ENCODE data around the gene ADGRF1. TPM values are rescaled to one million over a fixed set of nuclear protein-coding genes. Genes with fewer than 3 reads are reported as not detected.

Gene ADGRF1
- total and polyA plus RNA-seq, 12 donors: not detected

DNA sequence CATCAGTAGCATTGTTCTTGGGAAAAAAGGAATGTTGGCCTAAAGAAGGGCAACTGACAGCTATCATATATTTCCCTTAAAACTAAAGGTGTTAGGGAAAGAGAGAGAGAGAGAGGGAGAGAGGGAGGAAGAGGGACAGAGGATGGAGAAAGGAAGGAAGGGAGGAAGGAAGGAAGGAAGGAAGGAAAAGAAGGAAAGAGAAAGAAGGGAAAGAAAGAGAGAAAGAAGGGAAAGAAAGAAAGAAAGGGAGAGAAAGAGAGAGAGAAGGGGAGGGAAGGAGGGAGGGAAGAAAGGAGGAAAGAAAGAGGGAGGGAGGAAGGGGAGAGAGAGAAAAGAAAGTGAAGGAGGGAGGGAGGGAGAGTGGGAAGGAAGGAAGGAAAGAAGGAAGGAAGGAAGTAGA is 82.7 kb downstream of the ADGRF1 start:
- no peak for ATAC-seq
- intact Hi-C loops (cut with DNase I): no loop called here
- Histone ChIP-seq H3K27me3 (no peaks in the 10 kb centered on the region), H3K27ac (no peak overlapping the region), H3K4me1 (peaks cover 0 to 34% (median 18%) of the 10 kb centered on the region in 9 donors), H3K9me3 (no peaks in the 10 kb centered on the region), H3K36me3 (no peaks in the 10 kb centered on the region), H3K4me3 (no peak overlapping the region)
- TF ChIP-seq, protein P1, sequence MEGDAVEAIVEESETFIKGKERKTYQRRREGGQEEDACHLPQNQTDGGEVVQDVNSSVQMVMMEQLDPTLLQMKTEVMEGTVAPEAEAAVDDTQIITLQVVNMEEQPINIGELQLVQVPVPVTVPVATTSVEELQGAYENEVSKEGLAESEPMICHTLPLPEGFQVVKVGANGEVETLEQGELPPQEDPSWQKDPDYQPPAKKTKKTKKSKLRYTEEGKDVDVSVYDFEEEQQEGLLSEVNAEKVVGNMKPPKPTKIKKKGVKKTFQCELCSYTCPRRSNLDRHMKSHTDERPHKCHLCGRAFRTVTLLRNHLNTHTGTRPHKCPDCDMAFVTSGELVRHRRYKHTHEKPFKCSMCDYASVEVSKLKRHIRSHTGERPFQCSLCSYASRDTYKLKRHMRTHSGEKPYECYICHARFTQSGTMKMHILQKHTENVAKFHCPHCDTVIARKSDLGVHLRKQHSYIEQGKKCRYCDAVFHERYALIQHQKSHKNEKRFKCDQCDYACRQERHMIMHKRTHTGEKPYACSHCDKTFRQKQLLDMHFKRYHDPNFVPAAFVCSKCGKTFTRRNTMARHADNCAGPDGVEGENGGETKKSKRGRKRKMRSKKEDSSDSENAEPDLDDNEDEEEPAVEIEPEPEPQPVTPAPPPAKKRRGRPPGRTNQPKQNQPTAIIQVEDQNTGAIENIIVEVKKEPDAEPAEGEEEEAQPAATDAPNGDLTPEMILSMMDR (IDR thresholded peaks at IDR 0.05): no peak
- DNase-seq: no peak

GRCh38 chr6:46956409-46956808 is 85.7 kb downstream of the ADGRF1 start:
- intact Hi-C loops (cut with DNase I): no loop called here
- Histone ChIP-seq H3K27me3 (peaks cover 0 to 4% (median 0%) of the 10 kb centered on the region in 7 donors), H3K4me1 (peaks cover 0 to 22% (median 9%) of the 10 kb centered on the region in 9 donors), H3K27ac (no peak overlapping the region), H3K36me3 (no peaks in the 10 kb centered on the region), H3K4me3 (no peak overlapping the region), H3K9me3 (no peaks in the 10 kb centered on the region)
- WGBS, 2 donors: 97 to 98% methylated on average over 6 of the region's 6 CpGs
- TF ChIP-seq, protein P1 (IDR thresholded peaks at IDR 0.05): no peak
- DNase-seq: no peak
- no peak for ATAC-seq

GRCh38 chr6:46954837-46955451 is 87.2 kb downstream of the ADGRF1 start:
- Histone ChIP-seq H3K27me3 (peaks cover 0 to 4% (median 0%) of the 10 kb centered on the region in 7 donors), H3K4me3 (peak overlapping the region in 9 of 10 donors; percentile 8 to 54 (median 39)), H3K4me1 (peaks cover 3 to 37% (median 13%) of the 10 kb centered on the region in 9 donors), H3K36me3 (no peaks in the 10 kb centered on the region), H3K27ac (peak overlapping the region in 8 of 10 donors; percentile 17 to 88 (median 72)), H3K9me3 (no peaks in the 10 kb centered on the region)
- intact Hi-C loops (cut with DNase I): loop anchor here in 2 of 10 donors (5.0 kb wide), 1 partner anchor 32 kb away; no protein-coding TSS in a partner anchor
- DNase-seq (peak in 1 of 2 donors; percentile 10), ATAC-seq (peak in 6 of 8 donors; percentile 23 to 64 (median 54))
- 46 to 47% methylated on average over 4 of the region's 4 CpGs for WGBS, 2 donors
- TF ChIP-seq, protein P1 (IDR thresholded peaks at IDR 0.05): no peak

- 65 to 73% methylated on average over 4 of the region's 4 CpGs for WGBS, 2 donors
- TF ChIP-seq, protein P1 (IDR thresholded peaks at IDR 0.05): no peak
- Histone ChIP-seq H3K4me3 (peak overlapping the region in 9 of 10 donors; percentile 4 to 54 (median 39)), H3K27ac (peak overlapping the region in 7 of 10 donors; percentile 17 to 88 (median 82)), H3K36me3 (no peaks in the 10 kb centered on the region), H3K4me1 (peaks cover 3 to 47% (median 23%) of the 10 kb centered on the region in 9 donors), H3K9me3 (no peaks in the 10 kb centered on the region), H3K27me3 (peaks cover 0 to 4% (median 0%) of the 10 kb centered on the region in 7 donors)
- no peak for DNase-seq
- no peak for ATAC-seq
- intact Hi-C loops (cut with DNase I): loop anchor here in 2 of 10 donors (5.0 kb wide), 1 partner anchor 33 kb away; no protein-coding TSS in a partner anchor
These were observed 88.2 kb downstream of the ADGRF1 start for GRCh38 chr6:46953921-46954320.

Measured in heart right ventricle (tissue), 16 donors.